ENCODE results near the gene SLAMF1. TPM values are rescaled to one million over a fixed set of nuclear protein-coding genes. Genes with fewer than 3 reads are reported as not detected.

Gene SLAMF1
- total RNA-seq, 2 donors from 2014 or later: 1.8 to 2.3 TPM

DNA sequence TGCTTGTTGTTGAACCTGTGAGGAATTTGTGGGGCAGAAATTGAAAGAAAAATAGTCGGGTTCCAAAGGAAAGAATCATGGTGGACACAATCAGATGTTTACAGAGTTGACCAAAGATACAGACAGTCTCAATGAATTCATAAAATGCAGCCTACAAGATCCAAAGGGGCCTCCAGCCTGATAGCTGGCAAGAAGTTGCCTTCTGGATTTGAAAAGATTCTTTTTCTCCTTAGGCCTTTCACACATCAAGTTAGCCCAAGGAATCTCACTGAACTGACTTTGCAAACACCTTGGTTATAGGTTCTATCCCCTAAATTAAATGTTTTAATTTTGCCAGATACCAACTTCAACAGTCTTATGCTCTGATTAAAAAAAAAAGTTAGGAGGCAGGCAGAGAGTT is 21.5 kb downstream of the SLAMF1 start:
- TF ChIP-seq, protein P1, sequence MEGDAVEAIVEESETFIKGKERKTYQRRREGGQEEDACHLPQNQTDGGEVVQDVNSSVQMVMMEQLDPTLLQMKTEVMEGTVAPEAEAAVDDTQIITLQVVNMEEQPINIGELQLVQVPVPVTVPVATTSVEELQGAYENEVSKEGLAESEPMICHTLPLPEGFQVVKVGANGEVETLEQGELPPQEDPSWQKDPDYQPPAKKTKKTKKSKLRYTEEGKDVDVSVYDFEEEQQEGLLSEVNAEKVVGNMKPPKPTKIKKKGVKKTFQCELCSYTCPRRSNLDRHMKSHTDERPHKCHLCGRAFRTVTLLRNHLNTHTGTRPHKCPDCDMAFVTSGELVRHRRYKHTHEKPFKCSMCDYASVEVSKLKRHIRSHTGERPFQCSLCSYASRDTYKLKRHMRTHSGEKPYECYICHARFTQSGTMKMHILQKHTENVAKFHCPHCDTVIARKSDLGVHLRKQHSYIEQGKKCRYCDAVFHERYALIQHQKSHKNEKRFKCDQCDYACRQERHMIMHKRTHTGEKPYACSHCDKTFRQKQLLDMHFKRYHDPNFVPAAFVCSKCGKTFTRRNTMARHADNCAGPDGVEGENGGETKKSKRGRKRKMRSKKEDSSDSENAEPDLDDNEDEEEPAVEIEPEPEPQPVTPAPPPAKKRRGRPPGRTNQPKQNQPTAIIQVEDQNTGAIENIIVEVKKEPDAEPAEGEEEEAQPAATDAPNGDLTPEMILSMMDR (IDR thresholded peaks at IDR 0.05): no peak
- no peak overlapping the region for H3K27ac ChIP-seq
- no peaks in the 10 kb centered on the region for H3K4me1 ChIP-seq (ENCODE audit: control insufficient read depth in 1 of 2, low read depth in 2 of 2)
- no peak for ATAC-seq (ENCODE audit: insufficient number of reproducible peaks, low FRiP score, low read depth)
- H3K9me3 ChIP-seq: no peaks in the 10 kb centered on the region
- no peak overlapping the region for H3K4me3 ChIP-seq
- H3K27me3 ChIP-seq (replicated peaks; ENCODE audit: insufficient read depth): no peaks in the 10 kb centered on the region
- DNase-seq (ENCODE audit: low spot score): no peak
- no peaks in the 10 kb centered on the region for H3K36me3 ChIP-seq

- Histone ChIP-seq H3K4me3 (no peak overlapping the region), H3K27me3 (replicated peaks; ENCODE audit: insufficient read depth) (no peaks in the 10 kb centered on the region), H3K27ac (no peak overlapping the region), H3K36me3 (no peaks in the 10 kb centered on the region), H3K9me3 (no peaks in the 10 kb centered on the region), H3K4me1 (ENCODE audit: control insufficient read depth in 1 of 2, low read depth in 2 of 2) (no peaks in the 10 kb centered on the region)
- TF ChIP-seq, protein P1 (IDR thresholded peaks at IDR 0.05): no peak
- DNase-seq (ENCODE audit: low spot score): no peak
- no peak for ATAC-seq (ENCODE audit: insufficient number of reproducible peaks, low FRiP score, low read depth)
Observed at GRCh38 chr1:160624464-160624863, 22.4 kb downstream of the SLAMF1 start.

DNA sequence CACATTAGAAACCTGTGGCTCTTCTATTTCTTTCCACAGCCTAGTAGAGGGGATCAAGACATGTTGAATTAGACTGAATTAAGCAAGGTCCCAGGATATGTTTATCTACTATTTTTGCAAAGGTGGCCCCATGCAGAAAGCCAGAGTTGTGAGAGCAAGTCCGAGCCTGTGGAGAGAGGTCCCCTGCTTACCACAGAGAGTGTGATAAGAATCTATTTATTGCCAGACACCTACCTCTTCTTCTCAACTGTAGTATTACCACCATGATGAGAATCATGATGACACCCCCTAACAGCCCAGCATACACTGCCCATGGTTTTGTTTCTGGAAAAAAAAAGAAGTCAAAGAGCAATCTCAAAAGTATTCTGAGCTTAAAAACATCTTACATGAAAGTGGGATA is 23.0 kb downstream of the SLAMF1 start:
- Histone ChIP-seq H3K9me3 (no peaks in the 10 kb centered on the region), H3K27me3 (replicated peaks; ENCODE audit: insufficient read depth) (no peaks in the 10 kb centered on the region), H3K27ac (no peak overlapping the region), H3K4me1 (ENCODE audit: control insufficient read depth in 1 of 2, low read depth in 2 of 2) (no peaks in the 10 kb centered on the region), H3K4me3 (no peak overlapping the region), H3K36me3 (no peaks in the 10 kb centered on the region)
- ATAC-seq (ENCODE audit: insufficient number of reproducible peaks, low FRiP score, low read depth) (no peak), DNase-seq (ENCODE audit: low spot score) (no peak)
- TF ChIP-seq, protein P1 (IDR thresholded peaks at IDR 0.05): no peak

- H3K27ac ChIP-seq: no peak overlapping the region
- no peaks in the 10 kb centered on the region for H3K9me3 ChIP-seq
- no peak overlapping the region for H3K4me3 ChIP-seq
- TF ChIP-seq, protein P1 (IDR thresholded peaks at IDR 0.05): no peak
- H3K4me1 ChIP-seq (ENCODE audit: control insufficient read depth in 1 of 2, low read depth in 2 of 2): no peaks in the 10 kb centered on the region
- no peak for DNase-seq (ENCODE audit: low spot score)
- no peak for ATAC-seq (ENCODE audit: insufficient number of reproducible peaks, low FRiP score, low read depth)
- H3K27me3 ChIP-seq (replicated peaks; ENCODE audit: insufficient read depth): no peaks in the 10 kb centered on the region
- no peaks in the 10 kb centered on the region for H3K36me3 ChIP-seq
Observed at GRCh38 chr1:160623227-160623633, 23.6 kb downstream of the SLAMF1 start.

GRCh38 chr1:160622501-160623226 is 24.2 kb downstream of the SLAMF1 start:
- no peaks in the 10 kb centered on the region for H3K9me3 ChIP-seq
- TF ChIP-seq, protein P1 (IDR thresholded peaks at IDR 0.05): no peak
- no peaks in the 10 kb centered on the region for H3K36me3 ChIP-seq
- no peak overlapping the region for H3K4me3 ChIP-seq
- H3K27ac ChIP-seq: no peak overlapping the region
- H3K27me3 ChIP-seq (replicated peaks; ENCODE audit: insufficient read depth): no peaks in the 10 kb centered on the region
- no peaks in the 10 kb centered on the region for H3K4me1 ChIP-seq (ENCODE audit: control insufficient read depth in 1 of 2, low read depth in 2 of 2)
- DNase-seq (ENCODE audit: low spot score) (no peak), ATAC-seq (ENCODE audit: insufficient number of reproducible peaks, low FRiP score, low read depth) (no peak)

Data from thoracic aorta (tissue), 2 donors.